Measurements from ENCODE around the gene MATR3. TPM values are rescaled to one million over a fixed set of nuclear protein-coding genes. Genes with fewer than 3 reads are reported as not detected.

MATR3 gene
- total RNA-seq, 1 experiment from 2014 or later = 194 TPM

DNA sequence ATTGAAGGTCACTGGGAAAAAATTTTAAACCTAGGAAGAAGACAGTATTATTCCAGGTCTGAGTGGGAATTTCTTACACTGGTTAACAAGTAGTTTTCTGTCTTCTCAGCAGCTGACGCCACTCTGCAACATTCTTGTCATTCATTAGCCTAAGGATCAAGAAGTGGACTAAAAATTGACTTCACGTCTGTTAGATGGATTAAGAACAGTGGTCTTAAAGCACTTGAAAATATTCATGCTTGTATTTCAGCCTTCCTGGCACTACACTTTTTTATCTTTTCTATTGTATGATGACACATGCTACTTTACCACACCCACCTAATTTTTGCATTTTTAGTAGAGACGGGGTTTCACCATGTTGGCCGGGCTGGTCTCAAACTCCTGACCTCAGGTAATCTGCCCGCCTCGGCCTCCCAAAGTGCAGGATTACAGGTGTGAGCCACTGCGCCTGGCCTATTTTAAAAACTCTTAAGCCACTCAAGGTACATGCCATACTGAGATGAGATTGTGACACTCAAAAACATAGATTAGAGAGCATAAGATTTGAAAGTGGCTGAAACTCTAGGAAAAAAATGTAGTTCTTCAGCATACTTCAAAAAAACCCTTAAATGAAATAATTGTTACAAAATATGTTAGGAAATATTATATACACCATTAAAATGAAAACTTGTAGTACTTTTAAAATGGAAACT lies 8.4 kb downstream of the MATR3 start:
- no peak overlapping the region for H3K27ac ChIP-seq (ENCODE audit: low read length)
- CTCF ChIA-PET = no interaction called here
- in situ Hi-C loops (cut with HindIII; ENCODE audit: low pct_unique_long_range_greater_than_20kb, low sequenced_read_pairs) = no loop called here
- TF ChIP-seq, protein P1, sequence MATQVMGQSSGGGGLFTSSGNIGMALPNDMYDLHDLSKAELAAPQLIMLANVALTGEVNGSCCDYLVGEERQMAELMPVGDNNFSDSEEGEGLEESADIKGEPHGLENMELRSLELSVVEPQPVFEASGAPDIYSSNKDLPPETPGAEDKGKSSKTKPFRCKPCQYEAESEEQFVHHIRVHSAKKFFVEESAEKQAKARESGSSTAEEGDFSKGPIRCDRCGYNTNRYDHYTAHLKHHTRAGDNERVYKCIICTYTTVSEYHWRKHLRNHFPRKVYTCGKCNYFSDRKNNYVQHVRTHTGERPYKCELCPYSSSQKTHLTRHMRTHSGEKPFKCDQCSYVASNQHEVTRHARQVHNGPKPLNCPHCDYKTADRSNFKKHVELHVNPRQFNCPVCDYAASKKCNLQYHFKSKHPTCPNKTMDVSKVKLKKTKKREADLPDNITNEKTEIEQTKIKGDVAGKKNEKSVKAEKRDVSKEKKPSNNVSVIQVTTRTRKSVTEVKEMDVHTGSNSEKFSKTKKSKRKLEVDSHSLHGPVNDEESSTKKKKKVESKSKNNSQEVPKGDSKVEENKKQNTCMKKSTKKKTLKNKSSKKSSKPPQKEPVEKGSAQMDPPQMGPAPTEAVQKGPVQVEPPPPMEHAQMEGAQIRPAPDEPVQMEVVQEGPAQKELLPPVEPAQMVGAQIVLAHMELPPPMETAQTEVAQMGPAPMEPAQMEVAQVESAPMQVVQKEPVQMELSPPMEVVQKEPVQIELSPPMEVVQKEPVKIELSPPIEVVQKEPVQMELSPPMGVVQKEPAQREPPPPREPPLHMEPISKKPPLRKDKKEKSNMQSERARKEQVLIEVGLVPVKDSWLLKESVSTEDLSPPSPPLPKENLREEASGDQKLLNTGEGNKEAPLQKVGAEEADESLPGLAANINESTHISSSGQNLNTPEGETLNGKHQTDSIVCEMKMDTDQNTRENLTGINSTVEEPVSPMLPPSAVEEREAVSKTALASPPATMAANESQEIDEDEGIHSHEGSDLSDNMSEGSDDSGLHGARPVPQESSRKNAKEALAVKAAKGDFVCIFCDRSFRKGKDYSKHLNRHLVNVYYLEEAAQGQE (IDR thresholded peaks at IDR 0.05; ENCODE audit: insufficient read depth in 1 of 2, low read depth in 2 of 2, low read length in 1 of 2) = no peak
- TF ChIP-seq, protein P2, sequence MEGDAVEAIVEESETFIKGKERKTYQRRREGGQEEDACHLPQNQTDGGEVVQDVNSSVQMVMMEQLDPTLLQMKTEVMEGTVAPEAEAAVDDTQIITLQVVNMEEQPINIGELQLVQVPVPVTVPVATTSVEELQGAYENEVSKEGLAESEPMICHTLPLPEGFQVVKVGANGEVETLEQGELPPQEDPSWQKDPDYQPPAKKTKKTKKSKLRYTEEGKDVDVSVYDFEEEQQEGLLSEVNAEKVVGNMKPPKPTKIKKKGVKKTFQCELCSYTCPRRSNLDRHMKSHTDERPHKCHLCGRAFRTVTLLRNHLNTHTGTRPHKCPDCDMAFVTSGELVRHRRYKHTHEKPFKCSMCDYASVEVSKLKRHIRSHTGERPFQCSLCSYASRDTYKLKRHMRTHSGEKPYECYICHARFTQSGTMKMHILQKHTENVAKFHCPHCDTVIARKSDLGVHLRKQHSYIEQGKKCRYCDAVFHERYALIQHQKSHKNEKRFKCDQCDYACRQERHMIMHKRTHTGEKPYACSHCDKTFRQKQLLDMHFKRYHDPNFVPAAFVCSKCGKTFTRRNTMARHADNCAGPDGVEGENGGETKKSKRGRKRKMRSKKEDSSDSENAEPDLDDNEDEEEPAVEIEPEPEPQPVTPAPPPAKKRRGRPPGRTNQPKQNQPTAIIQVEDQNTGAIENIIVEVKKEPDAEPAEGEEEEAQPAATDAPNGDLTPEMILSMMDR (IDR thresholded peaks at IDR 0.05) = no peak
- TF ChIP-seq TCF7L2 (IDR thresholded peaks at IDR 0.05; ENCODE audit: low read depth, low read length) (no peak), POLR2AphosphoS5 (IDR thresholded peaks at IDR 0.05; ENCODE audit: low read depth, low read length) (no peak), SIN3A (IDR thresholded peaks at IDR 0.05; ENCODE audit: borderline replicate concordance, insufficient read depth, low read depth, low read length) (no peak)
- H3K36me3 ChIP-seq (ENCODE audit: control insufficient read depth, insufficient read depth, low read length) = peaks cover 2% of the 10 kb centered on the region; the same call in 1 of the 2 replicates
- no peaks in the 10 kb centered on the region for H3K27me3 ChIP-seq (ENCODE audit: control insufficient read depth, insufficient read depth, low read length)
- H3K4me1 ChIP-seq (ENCODE audit: control insufficient read depth, insufficient read depth, low read length) = peaks cover 57% of the 10 kb centered on the region
- DNase-seq (ENCODE audit: low read depth, low spot score) (no peak), ATAC-seq (no peak)
- POLR2A ChIA-PET = interaction anchor here (0.7 kb wide), 1 partner anchor 32 kb away, joined by 3 read pairs; no protein-coding TSS in a partner anchor
- intact Hi-C loops (cut with micrococcal nuclease; ENCODE audit: unreplicated experiment) = no loop called here
- H3K9me3 ChIP-seq (ENCODE audit: control insufficient read depth, insufficient read depth, low read depth, low read length) = no peaks in the 10 kb centered on the region
- BruUV-seq (replicated peaks) = no TSS peak
- no peak overlapping the region for H3K4me3 ChIP-seq (ENCODE audit: low read depth in 2 of 2, low read length in 2 of 2)

DNA sequence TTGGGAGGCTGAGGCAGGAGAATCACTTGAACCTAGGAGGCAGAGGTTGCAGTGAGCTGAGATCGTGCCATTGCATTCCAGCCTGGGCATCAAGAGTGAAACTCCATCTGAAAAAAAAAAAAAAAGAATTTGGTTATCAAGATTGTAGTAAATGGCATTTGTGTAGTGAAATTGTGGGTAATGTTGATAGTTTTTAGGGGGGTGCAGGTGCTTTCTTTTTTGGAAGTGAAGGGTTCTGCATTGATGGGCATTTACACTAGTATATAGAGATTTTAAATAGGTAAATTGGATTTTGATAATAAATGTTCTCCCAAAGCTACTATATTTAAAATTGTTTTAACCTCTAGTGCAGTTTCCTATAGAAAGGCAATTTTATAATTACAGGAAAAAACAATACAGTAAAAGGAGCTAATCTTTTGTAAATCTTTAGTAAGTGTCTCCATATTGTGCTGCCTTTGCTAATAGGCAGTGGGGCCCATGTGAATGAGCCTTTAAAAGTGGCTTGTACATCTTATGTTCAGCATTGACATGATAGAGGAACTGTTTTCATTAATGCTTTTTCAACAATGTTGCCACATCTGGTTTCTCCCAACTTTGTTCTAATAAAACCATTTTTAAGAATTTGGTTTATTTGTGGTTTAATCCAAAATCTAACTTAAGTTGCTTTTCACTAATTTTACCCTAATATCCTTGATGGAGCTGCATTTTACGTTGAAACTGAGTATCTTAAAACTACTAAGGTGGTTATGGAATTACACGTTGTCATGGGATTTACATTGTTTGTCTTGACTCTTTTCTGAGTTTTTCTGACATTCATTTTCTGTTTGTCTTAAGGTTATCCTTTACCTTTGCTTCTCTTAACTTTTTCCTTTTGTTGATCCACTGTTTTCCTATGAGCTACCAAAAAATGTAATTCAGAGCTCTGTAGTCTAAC lies 11.1 kb downstream of the MATR3 start:
- no peak overlapping the region for H3K27ac ChIP-seq (ENCODE audit: low read length)
- H3K27me3 ChIP-seq (ENCODE audit: control insufficient read depth, insufficient read depth, low read length) = no peaks in the 10 kb centered on the region
- H3K4me3 ChIP-seq (ENCODE audit: low read depth in 2 of 2, low read length in 2 of 2) = no peak overlapping the region
- BruUV-seq (replicated peaks) = TSS peak; percentile 2
- ATAC-seq = no peak
- peaks cover 4% of the 10 kb centered on the region; the same call in 1 of the 2 replicates for H3K36me3 ChIP-seq (ENCODE audit: control insufficient read depth, insufficient read depth, low read length)
- H3K4me1 ChIP-seq (ENCODE audit: control insufficient read depth, insufficient read depth, low read length) = peaks cover 41% of the 10 kb centered on the region
- no peak for TF ChIP-seq POLR2AphosphoS5 (IDR thresholded peaks at IDR 0.05; ENCODE audit: low read depth, low read length)
- no peak for TF ChIP-seq TCF7L2 (IDR thresholded peaks at IDR 0.05; ENCODE audit: low read depth, low read length)
- TF ChIP-seq, protein P2 (IDR thresholded peaks at IDR 0.05) = no peak
- no peak for TF ChIP-seq SIN3A (IDR thresholded peaks at IDR 0.05; ENCODE audit: borderline replicate concordance, insufficient read depth, low read depth, low read length)
- no peak for DNase-seq (ENCODE audit: low read depth, low spot score)
- intact Hi-C loops (cut with micrococcal nuclease; ENCODE audit: unreplicated experiment) = no loop called here
- POLR2A ChIA-PET = interaction anchor here (0.7 to 1.4 kb wide), 2 partner anchors 11 to 79 kb away, joined by 3 to 7 read pairs; partner anchors contain the start of gene MATR3
- in situ Hi-C loops (cut with HindIII; ENCODE audit: low pct_unique_long_range_greater_than_20kb, low sequenced_read_pairs) = no loop called here
- H3K9me3 ChIP-seq (ENCODE audit: control insufficient read depth, insufficient read depth, low read depth, low read length) = no peaks in the 10 kb centered on the region
- CTCF ChIA-PET = no interaction called here

Data from Panc1 (cell line).